ENCODE results near the gene APMAP. TPM values are rescaled to one million over a fixed set of nuclear protein-coding genes. Genes with fewer than 3 reads are reported as not detected.

Gene APMAP, protein sequence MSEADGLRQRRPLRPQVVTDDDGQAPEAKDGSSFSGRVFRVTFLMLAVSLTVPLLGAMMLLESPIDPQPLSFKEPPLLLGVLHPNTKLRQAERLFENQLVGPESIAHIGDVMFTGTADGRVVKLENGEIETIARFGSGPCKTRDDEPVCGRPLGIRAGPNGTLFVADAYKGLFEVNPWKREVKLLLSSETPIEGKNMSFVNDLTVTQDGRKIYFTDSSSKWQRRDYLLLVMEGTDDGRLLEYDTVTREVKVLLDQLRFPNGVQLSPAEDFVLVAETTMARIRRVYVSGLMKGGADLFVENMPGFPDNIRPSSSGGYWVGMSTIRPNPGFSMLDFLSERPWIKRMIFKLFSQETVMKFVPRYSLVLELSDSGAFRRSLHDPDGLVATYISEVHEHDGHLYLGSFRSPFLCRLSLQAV
- total RNA-seq: 100 to 1,000 TPM; 132 to 378 TPM
- 100 to 1,000 TPM; 210 to 257 TPM for polyA plus RNA-seq

DNA sequence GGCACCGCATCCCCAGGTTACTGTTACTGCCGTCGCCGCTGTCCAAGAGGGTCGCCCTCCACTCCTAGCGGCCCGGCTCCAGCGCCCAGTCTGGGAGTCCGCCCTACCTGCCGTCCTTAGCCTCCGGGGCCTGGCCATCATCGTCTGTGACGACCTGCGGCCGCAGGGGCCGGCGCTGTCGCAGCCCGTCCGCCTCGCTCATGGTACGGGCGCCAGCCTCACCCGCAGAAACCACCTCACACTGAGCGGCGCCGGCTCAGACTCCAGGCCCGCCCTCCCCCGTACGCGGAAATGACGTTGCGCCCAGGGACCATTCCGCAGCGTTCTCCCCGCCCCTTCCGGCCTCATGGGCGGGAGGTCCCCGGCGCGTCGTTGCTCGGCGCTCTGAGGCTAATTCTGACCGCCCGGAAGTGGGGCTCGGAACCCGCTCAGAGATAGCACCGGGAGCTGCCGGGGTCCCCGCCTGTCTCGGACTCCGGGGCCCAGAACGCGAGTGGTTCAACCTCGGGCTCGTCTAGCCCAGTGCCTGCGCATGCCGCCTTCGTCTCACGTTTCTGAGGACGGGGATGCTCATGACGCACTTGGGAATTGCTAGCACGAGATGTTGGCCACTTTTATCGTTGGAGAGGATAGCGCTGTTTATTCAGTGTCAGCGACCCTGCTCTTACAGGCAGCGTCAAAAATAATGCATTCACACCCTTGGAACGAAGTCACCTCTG, at the start of gene APMAP:
Gene APMAP (minus strand): TSS at position 265 of the 719 bp plus-strand sequence. CDS start 63 bp downstream, at position 202.
- Histone ChIP-seq H3K9me3 (ENCODE audit: control insufficient read depth in 4 of 4, low read length in 3 of 4) (no peaks in the 10 kb centered on the region), H3K27me3 (ENCODE audit: control insufficient read depth in 4 of 4, insufficient read depth in 4 of 4, low read length in 3 of 4) (no peaks in the 10 kb centered on the region), H3K27ac (ENCODE audit: low read depth in 1 of 2, low read length in 2 of 2) (peak within 1 kb of the TSS; percentile 91 to 95), H3K4me1 (ENCODE audit: control insufficient read depth in 4 of 4, insufficient read depth in 4 of 4, low read length in 3 of 4) (peaks cover 0 to 48% (median 36%) of the 10 kb centered on the region in 4 donors), H3K9ac (ENCODE audit: low read depth in 1 of 2, low read length in 2 of 2) (peak within 1 kb of the TSS; percentile 83 to 85), H3K4me3 (ENCODE audit: low read depth in 1 of 3, low read length in 3 of 3) (peak within 1 kb of the TSS; percentile 80 to 96 (median 93)), H3K36me3 (ENCODE audit: control insufficient read depth in 4 of 4, insufficient read depth in 3 of 4, low read depth in 1 of 4, low read length in 3 of 4) (no peaks in the 10 kb centered on the region)
- WGBS: under 1% methylated on average over 69 of the region's 69 CpGs
- peak; percentile 98 for DNase-seq (ENCODE audit: low spot score)
- TF ChIP-seq NR2F2 (IDR thresholded peaks at IDR 0.05) (no peak), GABPA (IDR thresholded peaks at IDR 0.05 in 1 of 2, conservative IDR thresholded peaks at IDR 0.05 in 1 of 2) (peak; percentile 92 to 97), JUND (IDR thresholded peaks at IDR 0.05) (no peak), RXRA (IDR thresholded peaks at IDR 0.05) (peak; percentile 55), EGR1 (IDR thresholded peaks at IDR 0.05; ENCODE audit: low read depth in 2 of 2) (peak in 1 of 2 donors; percentile 47), HNF4A (conservative IDR thresholded peaks at IDR 0.05) (peak in 1 of 2 donors; percentile 12), YY1 (IDR thresholded peaks at IDR 0.05) (peak; percentile 71), RAD21 (IDR thresholded peaks at IDR 0.05) (peak in 1 of 2 donors; percentile 32), FOXA1 (IDR thresholded peaks at IDR 0.05) (no peak), FOXA2 (IDR thresholded peaks at IDR 0.05) (peak; percentile 22), SP1 (IDR thresholded peaks at IDR 0.05) (peak; percentile 66), TAF1 (conservative IDR thresholded peaks at IDR 0.05) (peak; percentile 95), HNF4G (IDR thresholded peaks at IDR 0.05) (no peak)
- TF ChIP-seq, protein P1, sequence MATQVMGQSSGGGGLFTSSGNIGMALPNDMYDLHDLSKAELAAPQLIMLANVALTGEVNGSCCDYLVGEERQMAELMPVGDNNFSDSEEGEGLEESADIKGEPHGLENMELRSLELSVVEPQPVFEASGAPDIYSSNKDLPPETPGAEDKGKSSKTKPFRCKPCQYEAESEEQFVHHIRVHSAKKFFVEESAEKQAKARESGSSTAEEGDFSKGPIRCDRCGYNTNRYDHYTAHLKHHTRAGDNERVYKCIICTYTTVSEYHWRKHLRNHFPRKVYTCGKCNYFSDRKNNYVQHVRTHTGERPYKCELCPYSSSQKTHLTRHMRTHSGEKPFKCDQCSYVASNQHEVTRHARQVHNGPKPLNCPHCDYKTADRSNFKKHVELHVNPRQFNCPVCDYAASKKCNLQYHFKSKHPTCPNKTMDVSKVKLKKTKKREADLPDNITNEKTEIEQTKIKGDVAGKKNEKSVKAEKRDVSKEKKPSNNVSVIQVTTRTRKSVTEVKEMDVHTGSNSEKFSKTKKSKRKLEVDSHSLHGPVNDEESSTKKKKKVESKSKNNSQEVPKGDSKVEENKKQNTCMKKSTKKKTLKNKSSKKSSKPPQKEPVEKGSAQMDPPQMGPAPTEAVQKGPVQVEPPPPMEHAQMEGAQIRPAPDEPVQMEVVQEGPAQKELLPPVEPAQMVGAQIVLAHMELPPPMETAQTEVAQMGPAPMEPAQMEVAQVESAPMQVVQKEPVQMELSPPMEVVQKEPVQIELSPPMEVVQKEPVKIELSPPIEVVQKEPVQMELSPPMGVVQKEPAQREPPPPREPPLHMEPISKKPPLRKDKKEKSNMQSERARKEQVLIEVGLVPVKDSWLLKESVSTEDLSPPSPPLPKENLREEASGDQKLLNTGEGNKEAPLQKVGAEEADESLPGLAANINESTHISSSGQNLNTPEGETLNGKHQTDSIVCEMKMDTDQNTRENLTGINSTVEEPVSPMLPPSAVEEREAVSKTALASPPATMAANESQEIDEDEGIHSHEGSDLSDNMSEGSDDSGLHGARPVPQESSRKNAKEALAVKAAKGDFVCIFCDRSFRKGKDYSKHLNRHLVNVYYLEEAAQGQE (IDR thresholded peaks at IDR 0.05): peak; percentile 53
- TF ChIP-seq, protein P2, sequence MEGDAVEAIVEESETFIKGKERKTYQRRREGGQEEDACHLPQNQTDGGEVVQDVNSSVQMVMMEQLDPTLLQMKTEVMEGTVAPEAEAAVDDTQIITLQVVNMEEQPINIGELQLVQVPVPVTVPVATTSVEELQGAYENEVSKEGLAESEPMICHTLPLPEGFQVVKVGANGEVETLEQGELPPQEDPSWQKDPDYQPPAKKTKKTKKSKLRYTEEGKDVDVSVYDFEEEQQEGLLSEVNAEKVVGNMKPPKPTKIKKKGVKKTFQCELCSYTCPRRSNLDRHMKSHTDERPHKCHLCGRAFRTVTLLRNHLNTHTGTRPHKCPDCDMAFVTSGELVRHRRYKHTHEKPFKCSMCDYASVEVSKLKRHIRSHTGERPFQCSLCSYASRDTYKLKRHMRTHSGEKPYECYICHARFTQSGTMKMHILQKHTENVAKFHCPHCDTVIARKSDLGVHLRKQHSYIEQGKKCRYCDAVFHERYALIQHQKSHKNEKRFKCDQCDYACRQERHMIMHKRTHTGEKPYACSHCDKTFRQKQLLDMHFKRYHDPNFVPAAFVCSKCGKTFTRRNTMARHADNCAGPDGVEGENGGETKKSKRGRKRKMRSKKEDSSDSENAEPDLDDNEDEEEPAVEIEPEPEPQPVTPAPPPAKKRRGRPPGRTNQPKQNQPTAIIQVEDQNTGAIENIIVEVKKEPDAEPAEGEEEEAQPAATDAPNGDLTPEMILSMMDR (IDR thresholded peaks at IDR 0.05; ENCODE audit: low read depth, low read length, missing input control): no peak
- TF ChIP-seq, protein P3, sequence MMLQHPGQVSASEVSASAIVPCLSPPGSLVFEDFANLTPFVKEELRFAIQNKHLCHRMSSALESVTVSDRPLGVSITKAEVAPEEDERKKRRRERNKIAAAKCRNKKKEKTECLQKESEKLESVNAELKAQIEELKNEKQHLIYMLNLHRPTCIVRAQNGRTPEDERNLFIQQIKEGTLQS (IDR thresholded peaks at IDR 0.05): no peak
- TF ChIP-seq, protein P4, sequence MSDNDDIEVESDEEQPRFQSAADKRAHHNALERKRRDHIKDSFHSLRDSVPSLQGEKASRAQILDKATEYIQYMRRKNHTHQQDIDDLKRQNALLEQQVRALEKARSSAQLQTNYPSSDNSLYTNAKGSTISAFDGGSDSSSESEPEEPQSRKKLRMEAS (IDR thresholded peaks at IDR 0.05): no peak
- TF ChIP-seq, protein P5, sequence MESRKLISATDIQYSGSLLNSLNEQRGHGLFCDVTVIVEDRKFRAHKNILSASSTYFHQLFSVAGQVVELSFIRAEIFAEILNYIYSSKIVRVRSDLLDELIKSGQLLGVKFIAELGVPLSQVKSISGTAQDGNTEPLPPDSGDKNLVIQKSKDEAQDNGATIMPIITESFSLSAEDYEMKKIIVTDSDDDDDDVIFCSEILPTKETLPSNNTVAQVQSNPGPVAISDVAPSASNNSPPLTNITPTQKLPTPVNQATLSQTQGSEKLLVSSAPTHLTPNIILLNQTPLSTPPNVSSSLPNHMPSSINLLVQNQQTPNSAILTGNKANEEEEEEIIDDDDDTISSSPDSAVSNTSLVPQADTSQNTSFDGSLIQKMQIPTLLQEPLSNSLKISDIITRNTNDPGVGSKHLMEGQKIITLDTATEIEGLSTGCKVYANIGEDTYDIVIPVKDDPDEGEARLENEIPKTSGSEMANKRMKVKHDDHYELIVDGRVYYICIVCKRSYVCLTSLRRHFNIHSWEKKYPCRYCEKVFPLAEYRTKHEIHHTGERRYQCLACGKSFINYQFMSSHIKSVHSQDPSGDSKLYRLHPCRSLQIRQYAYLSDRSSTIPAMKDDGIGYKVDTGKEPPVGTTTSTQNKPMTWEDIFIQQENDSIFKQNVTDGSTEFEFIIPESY (IDR thresholded peaks at IDR 0.05): no peak

Measured in liver (tissue), 9 donors.